OCI-LY7 (cell line): ENCODE measurements around the gene MCF2L2.

Experiments used
- CTCF ChIP-seq: fragments of 200-600 bp; sonication (generic); conservative IDR thresholded peaks from 2 replicates; pipeline ENCODE4 v1.5.1; 2014; ENCODE audit warnings: mild to moderate bottlenecking, antibody characterized with exemption, low read length, moderate library complexity, mixed read lengths
- EZH2phosphoT487 ChIP-seq: fragments of 200-600 bp; sonication (generic); IDR thresholded peaks from 2 replicates; pipeline ENCODE4 v1.6.1; 2018; ENCODE audit warnings: low read depth, borderline replicate concordance, mild to moderate bottlenecking, mixed run types, antibody characterized with exemption, low read length, moderate library complexity, mixed read lengths

GRCh38 chr3:183260167-183260904, 168.1 kb downstream of the MCF2L2 start:
- TF ChIP-seq CTCF: no peak
- TF ChIP-seq EZH2phosphoT487: no peak
